Measurements from ENCODE around the gene STAG3. TPM values are rescaled to one million over a fixed set of nuclear protein-coding genes. Genes with fewer than 3 reads are reported as not detected.

STAG3 gene
- total RNA-seq, 1 donor: 0.90 TPM

- DNase-seq (ENCODE audit: low read depth): no peak
- TF ChIP-seq CTCF (IDR thresholded peaks at IDR 0.05; ENCODE audit: insufficient read depth, low read length): no peak
- no peak overlapping the region for H3K4me3 ChIP-seq (ENCODE audit: low read depth, low read length)
These were observed 14.6 kb upstream of the STAG3 start for GRCh38 chr7:100163006-100163531.

- DNase-seq (ENCODE audit: low read depth): no peak
- H3K4me3 ChIP-seq (ENCODE audit: low read depth, low read length): no peak overlapping the region
- no peak for TF ChIP-seq CTCF (IDR thresholded peaks at IDR 0.05; ENCODE audit: insufficient read depth, low read length)
These were observed 13.8 kb upstream of the STAG3 start for GRCh38 chr7:100163871-100164270.

GRCh38 chr7:100166317-100166940 lies 11.3 kb upstream of the STAG3 start:
- no peak overlapping the region for H3K4me3 ChIP-seq (ENCODE audit: low read depth, low read length)
- DNase-seq (ENCODE audit: low read depth): no peak
- TF ChIP-seq CTCF (IDR thresholded peaks at IDR 0.05; ENCODE audit: insufficient read depth, low read length): no peak

GRCh38 chr7:100166970-100167911 lies 10.5 kb upstream of the STAG3 start:
- DNase-seq (ENCODE audit: low read depth): no peak
- H3K4me3 ChIP-seq (ENCODE audit: low read depth, low read length): peak overlapping the region; percentile 67
- TF ChIP-seq CTCF (IDR thresholded peaks at IDR 0.05; ENCODE audit: insufficient read depth, low read length): no peak

DNA sequence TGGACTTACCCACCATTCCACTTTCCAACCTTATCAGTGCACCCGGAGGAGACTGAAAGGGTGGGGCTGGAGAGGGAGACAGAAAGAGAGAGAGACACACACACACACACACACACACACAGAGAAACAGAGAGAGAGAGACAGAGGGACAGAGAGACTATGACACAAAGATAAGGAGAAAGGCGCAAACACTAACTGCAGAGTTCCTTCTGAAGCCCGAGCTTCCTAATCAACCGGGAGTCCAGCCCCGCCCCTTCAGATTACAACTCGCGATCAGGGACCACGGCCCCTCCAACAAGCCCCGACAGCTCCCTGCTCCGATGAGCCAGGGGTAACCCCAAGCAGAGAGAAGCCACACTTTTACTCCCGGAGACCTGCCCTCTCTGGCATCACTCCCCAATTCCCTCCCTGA lies 9.8 kb upstream of the STAG3 start:
- no peak for TF ChIP-seq CTCF (IDR thresholded peaks at IDR 0.05; ENCODE audit: insufficient read depth, low read length)
- DNase-seq (ENCODE audit: low read depth): peak; percentile 25
- H3K4me3 ChIP-seq (ENCODE audit: low read depth, low read length): peak overlapping the region; percentile 67

- no peak for TF ChIP-seq CTCF (IDR thresholded peaks at IDR 0.05; ENCODE audit: insufficient read depth, low read length)
- no peak overlapping the region for H3K4me3 ChIP-seq (ENCODE audit: low read depth, low read length)
- DNase-seq (ENCODE audit: low read depth): no peak
These were observed 8.4 kb upstream of the STAG3 start for GRCh38 chr7:100169147-100169850.
